ENCODE measurements around the gene MRPL14. TPM values are rescaled to one million over a fixed set of nuclear protein-coding genes. Genes with fewer than 3 reads are reported as not detected.

The MRPL14 gene
- total and polyA plus RNA-seq, 2 of the 4 experiments (the other 2 are of a cell fraction): 43.7 to 87.9 TPM

DNA sequence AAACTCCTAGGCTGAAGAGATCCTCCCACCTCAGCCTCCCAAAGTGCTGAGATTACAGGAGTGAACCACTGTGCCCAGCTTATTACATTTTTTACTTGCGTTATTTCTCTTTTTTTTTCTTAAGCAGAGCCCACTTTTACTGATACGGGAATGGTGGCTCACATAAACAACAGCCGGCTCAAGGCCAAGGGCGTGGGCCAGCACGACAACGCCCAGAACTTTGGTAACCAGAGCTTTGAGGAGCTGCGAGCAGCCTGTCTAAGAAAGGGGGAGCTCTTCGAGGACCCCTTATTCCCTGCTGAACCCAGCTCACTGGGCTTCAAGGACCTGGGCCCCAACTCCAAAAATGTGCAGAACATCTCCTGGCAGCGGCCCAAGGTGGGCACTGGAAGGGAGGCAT is 41.9 kb upstream of the MRPL14 start:
- no peak overlapping the region for H2AFZ ChIP-seq (replicated peaks; ENCODE audit: low read length, poor library complexity)
- H3K4me2 ChIP-seq (ENCODE audit: low read depth, low read length): no peak overlapping the region
- no peak overlapping the region for H3K27ac ChIP-seq (ENCODE audit: insufficient read depth, low read length)
- 0 out of 2 replicates have a peak, but pooled peaks cover 2% of the 10 kb centered on the region for H3K4me1 ChIP-seq (ENCODE audit: control insufficient read depth, insufficient read depth, low read length)
- no peaks in the 10 kb centered on the region for H3K79me1 ChIP-seq (ENCODE audit: low read depth in 1 of 2, low read length in 2 of 2)
- no peaks in the 10 kb centered on the region for H3K36me3 ChIP-seq (ENCODE audit: control insufficient read depth, insufficient read depth, low read length)
- no peak overlapping the region for H3K4me3 ChIP-seq (ENCODE audit: insufficient read depth, low read depth, low read length)
- H2AK9ac ChIP-seq (replicated peaks; ENCODE audit: low read depth, low read length, poor library complexity): peak overlapping the region; percentile 55
- BruUV-seq (replicated peaks): no TSS peak
- no peak for TF ChIP-seq RCOR1 (IDR thresholded peaks at IDR 0.05; ENCODE audit: insufficient replicate concordance, low read length)
- no peak for TF ChIP-seq CEBPB (IDR thresholded peaks at IDR 0.05; ENCODE audit: low read depth, low read length)
- TF ChIP-seq, protein P1, sequence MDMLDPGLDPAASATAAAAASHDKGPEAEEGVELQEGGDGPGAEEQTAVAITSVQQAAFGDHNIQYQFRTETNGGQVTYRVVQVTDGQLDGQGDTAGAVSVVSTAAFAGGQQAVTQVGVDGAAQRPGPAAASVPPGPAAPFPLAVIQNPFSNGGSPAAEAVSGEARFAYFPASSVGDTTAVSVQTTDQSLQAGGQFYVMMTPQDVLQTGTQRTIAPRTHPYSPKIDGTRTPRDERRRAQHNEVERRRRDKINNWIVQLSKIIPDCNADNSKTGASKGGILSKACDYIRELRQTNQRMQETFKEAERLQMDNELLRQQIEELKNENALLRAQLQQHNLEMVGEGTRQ (IDR thresholded peaks at IDR 0.05; ENCODE audit: low read depth, low read length): no peak
- TF ChIP-seq RFX5 (IDR thresholded peaks at IDR 0.05; ENCODE audit: low read depth, low read length): no peak
- no peak for TF ChIP-seq CHD1 (IDR thresholded peaks at IDR 0.05; ENCODE audit: low read depth, low read length)
- TF ChIP-seq FOS (IDR thresholded peaks at IDR 0.05; ENCODE audit: low read depth, low read length): no peak
- TF ChIP-seq, protein P2, sequence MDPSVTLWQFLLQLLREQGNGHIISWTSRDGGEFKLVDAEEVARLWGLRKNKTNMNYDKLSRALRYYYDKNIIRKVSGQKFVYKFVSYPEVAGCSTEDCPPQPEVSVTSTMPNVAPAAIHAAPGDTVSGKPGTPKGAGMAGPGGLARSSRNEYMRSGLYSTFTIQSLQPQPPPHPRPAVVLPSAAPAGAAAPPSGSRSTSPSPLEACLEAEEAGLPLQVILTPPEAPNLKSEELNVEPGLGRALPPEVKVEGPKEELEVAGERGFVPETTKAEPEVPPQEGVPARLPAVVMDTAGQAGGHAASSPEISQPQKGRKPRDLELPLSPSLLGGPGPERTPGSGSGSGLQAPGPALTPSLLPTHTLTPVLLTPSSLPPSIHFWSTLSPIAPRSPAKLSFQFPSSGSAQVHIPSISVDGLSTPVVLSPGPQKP (IDR thresholded peaks at IDR 0.05; ENCODE audit: borderline replicate concordance, low read depth, low read length): no peak
- TF ChIP-seq NFE2L2 (IDR thresholded peaks at IDR 0.05; ENCODE audit: low read depth, low read length): no peak
- TF ChIP-seq BHLHE40 (IDR thresholded peaks at IDR 0.05; ENCODE audit: low read depth, low read length): no peak
- H4K5ac ChIP-seq (ENCODE audit: low read depth, low read length): no peak overlapping the region
- in situ Hi-C loops (cut with MboI; ENCODE audit: low sequenced_read_pairs) (loop anchor here (10.0 kb wide), 1 partner anchor 166 kb away; no protein-coding TSS in a partner anchor), dilution Hi-C loops (cut with HindIII; ENCODE audit: low sequenced_read_pairs, unreplicated experiment) (no loop called here), intact Hi-C loops (cut with micrococcal nuclease) (no loop called here)
- no peak overlapping the region for H2BK120ac ChIP-seq (ENCODE audit: low read depth, low read length)
- WGBS, 2 experiments (ENCODE audit: extremely low coverage in 2 of 2, insufficient read length in 1 of 2): 23% methylated on average over 6 of the region's 9 CpGs; no CpG with 5 or more reads in 1 of the 2 experiments
- no peak overlapping the region for H2BK20ac ChIP-seq (ENCODE audit: low read depth, low read length)
- H3K56ac ChIP-seq (ENCODE audit: extremely low read depth, insufficient read depth, low read length): no peak overlapping the region
- no peak overlapping the region for H2BK15ac ChIP-seq (ENCODE audit: low read depth, low read length)
- no peak overlapping the region for H3K4ac ChIP-seq (ENCODE audit: low read depth, low read length)
- no peak overlapping the region for H3K14ac ChIP-seq (replicated peaks; ENCODE audit: low read depth, low read length)
- H4K20me1 ChIP-seq (ENCODE audit: insufficient read depth, low read length): no peaks in the 10 kb centered on the region
- H3K9ac ChIP-seq (ENCODE audit: low read depth, low read length): no peak overlapping the region
- H2BK5ac ChIP-seq (ENCODE audit: low read depth, low read length, poor library complexity, severe bottlenecking): no peak overlapping the region
- H3K9me1 ChIP-seq (ENCODE audit: insufficient read depth, low read length): no peaks in the 10 kb centered on the region; the same call in 1 of the 2 replicates
- ATAC-seq (ENCODE audit: low read depth): no peak
- H2AK5ac ChIP-seq (ENCODE audit: low read depth, low read length): no peak overlapping the region
- ChIA-PET POLR2A (ENCODE audit: unreplicated experiment) (no interaction called here), CTCF (interaction anchor here (0.9 kb wide), 1 partner anchor 65 kb away, joined by 3 read pairs; no protein-coding TSS in a partner anchor)
- no peak overlapping the region for H4K8ac ChIP-seq (ENCODE audit: low read depth in 2 of 2, low read length in 2 of 2)
- no peak for DNase-seq
- H3K27me3 ChIP-seq (ENCODE audit: control insufficient read depth, insufficient read depth, low read length): peaks cover 40% of the 10 kb centered on the region
- H3K9me3 ChIP-seq (ENCODE audit: control insufficient read depth, insufficient read depth, low read length): peaks cover 2% of the 10 kb centered on the region
- H4K91ac ChIP-seq (ENCODE audit: insufficient read depth, low read depth, low read length): no peak overlapping the region
- no peak overlapping the region for H3K23ac ChIP-seq (ENCODE audit: low read depth, low read length)
- no peak overlapping the region for H3K18ac ChIP-seq (ENCODE audit: low read depth, low read length)

Data from IMR-90 (cell line).